ENCODE data around the gene SMR3B. TPM values are rescaled to one million over a fixed set of nuclear protein-coding genes. Genes with fewer than 3 reads are reported as not detected.

The SMR3B gene
- total and polyA plus RNA-seq, 7 donors, result not detected

GRCh38 chr4:70367813-70368212 lies 15.1 kb upstream of the SMR3B start:
- H3K27ac ChIP-seq, result no peak overlapping the region
- H3K4me1 ChIP-seq, result no peaks in the 10 kb centered on the region
- H3K27me3 ChIP-seq (ENCODE audit: insufficient read depth in 3 of 3, low read length in 2 of 3), result no peaks in the 10 kb centered on the region
- DNase-seq (no peak), ATAC-seq (no peak)
- H3K36me3 ChIP-seq (ENCODE audit: insufficient read depth in 1 of 2, low read depth in 1 of 2), result no peaks in the 10 kb centered on the region
- intact Hi-C loops (cut with DNase I), result no loop called here
- no peak overlapping the region for H3K4me3 ChIP-seq
- no peaks in the 10 kb centered on the region for H3K9me3 ChIP-seq
- TF ChIP-seq CTCF (IDR thresholded peaks at IDR 0.05), result no peak
- WGBS, 3 donors, result 91 to 97% (median 95%) methylated on average over 1 of the region's 1 CpG

DNA sequence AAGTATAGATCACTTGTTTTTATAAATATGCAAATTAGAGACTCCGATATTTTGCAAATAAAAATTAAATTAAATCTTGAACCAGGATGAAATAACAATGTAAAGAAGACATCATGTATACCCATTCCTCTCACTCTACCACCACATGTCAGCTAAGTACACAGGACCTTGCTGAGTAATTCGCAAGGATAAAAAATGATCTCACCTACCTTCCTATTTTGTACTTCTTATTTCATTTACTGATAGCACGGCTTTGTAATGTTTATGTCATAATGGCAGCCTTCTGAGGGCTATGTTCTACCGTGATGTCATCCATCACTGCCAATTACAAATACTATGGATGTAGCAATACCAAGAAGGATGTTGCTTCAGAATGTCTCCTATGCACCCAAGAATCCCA lies 10.9 kb upstream of the SMR3B start:
- no peak overlapping the region for H3K4me3 ChIP-seq
- TF ChIP-seq CTCF (IDR thresholded peaks at IDR 0.05), result no peak
- H3K27ac ChIP-seq, result no peak overlapping the region
- intact Hi-C loops (cut with DNase I), result no loop called here
- H3K36me3 ChIP-seq (ENCODE audit: insufficient read depth in 1 of 2, low read depth in 1 of 2), result no peaks in the 10 kb centered on the region
- H3K27me3 ChIP-seq (ENCODE audit: insufficient read depth in 3 of 3, low read length in 2 of 3), result no peaks in the 10 kb centered on the region
- no peaks in the 10 kb centered on the region for H3K4me1 ChIP-seq
- DNase-seq, result no peak
- WGBS, 3 donors, result 86 to 94% (median 90%) methylated on average over 4 of the region's 4 CpGs
- no peak for ATAC-seq
- H3K9me3 ChIP-seq, result no peaks in the 10 kb centered on the region

- no peaks in the 10 kb centered on the region for H3K4me1 ChIP-seq
- 70 to 76% (median 71%) methylated on average over 3 of the region's 3 CpGs for WGBS, 3 donors
- H3K4me3 ChIP-seq, result no peak overlapping the region
- H3K27ac ChIP-seq, result no peak overlapping the region
- DNase-seq, result no peak
- ATAC-seq, result no peak
- TF ChIP-seq CTCF (IDR thresholded peaks at IDR 0.05), result no peak
- no peaks in the 10 kb centered on the region for H3K27me3 ChIP-seq (ENCODE audit: insufficient read depth in 3 of 3, low read length in 2 of 3)
- no peaks in the 10 kb centered on the region for H3K9me3 ChIP-seq
- intact Hi-C loops (cut with DNase I), result no loop called here
- no peaks in the 10 kb centered on the region for H3K36me3 ChIP-seq (ENCODE audit: insufficient read depth in 1 of 2, low read depth in 1 of 2)
Measured at GRCh38 chr4:70372760-70373159, 10.2 kb upstream of the SMR3B start.

DNA sequence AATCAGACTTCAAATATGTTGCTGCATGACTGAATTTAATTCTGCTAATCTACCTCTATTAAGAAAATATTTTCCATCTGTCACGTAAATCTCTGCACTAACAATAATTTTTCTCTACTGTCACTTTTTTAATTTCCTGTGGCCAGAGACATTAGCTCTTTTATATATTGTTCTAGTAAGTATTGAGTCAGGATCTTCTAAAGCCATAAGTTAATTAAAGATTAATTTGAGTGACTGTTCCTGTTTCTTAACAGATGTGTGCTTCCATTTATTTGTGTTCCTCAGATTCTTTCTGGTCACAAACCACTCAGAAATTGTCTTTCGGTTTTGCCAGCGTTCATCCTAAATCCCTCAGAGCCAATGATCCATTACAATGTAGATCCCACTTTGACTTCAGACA lies 2.4 kb upstream of the SMR3B start:
- Histone ChIP-seq H3K27me3 (ENCODE audit: insufficient read depth in 3 of 3, low read length in 2 of 3) (no peaks in the 10 kb centered on the region), H3K27ac (no peak overlapping the region), H3K9me3 (no peaks in the 10 kb centered on the region), H3K4me1 (no peaks in the 10 kb centered on the region), H3K36me3 (ENCODE audit: insufficient read depth in 1 of 2, low read depth in 1 of 2) (no peaks in the 10 kb centered on the region), H3K4me3 (no peak overlapping the region)
- intact Hi-C loops (cut with DNase I), result no loop called here
- DNase-seq (no peak), ATAC-seq (no peak)
- 79 to 85% (median 79%) methylated on average over 3 of the region's 3 CpGs for WGBS, 3 donors
- no peak for TF ChIP-seq CTCF (IDR thresholded peaks at IDR 0.05)

DNA sequence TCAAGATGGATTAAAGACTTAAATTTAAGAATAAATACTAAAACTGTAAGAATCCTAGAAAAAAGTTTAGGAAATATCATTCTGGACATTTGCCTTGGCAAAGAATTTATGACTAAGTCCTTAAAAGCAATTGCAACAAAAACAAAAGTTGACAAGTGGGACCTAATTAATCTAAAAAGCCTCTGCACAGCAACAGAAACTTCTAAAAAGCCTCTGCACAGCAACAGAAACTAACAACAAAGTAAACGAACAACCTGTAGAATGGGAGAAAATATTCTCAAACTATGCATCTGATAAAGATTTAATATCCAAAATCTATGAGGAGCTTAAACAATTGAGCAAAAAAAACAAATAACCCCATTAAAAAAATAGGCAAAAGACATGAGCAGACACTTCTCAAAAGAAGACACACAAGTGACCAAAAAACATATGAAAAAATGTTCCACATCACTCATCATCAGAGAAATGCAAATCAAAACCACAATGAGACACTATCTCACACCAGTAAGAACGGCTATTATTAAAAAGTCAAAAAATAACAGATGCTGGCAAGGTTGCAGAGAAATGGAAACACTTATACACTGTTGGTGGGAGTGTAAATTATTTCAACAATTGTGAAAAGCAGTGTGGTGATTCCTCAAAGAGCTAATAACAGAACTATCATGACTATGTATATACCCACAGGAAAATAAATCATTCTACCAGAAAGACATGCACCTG lies 9.3 kb downstream of the SMR3B start:
- intact Hi-C loops (cut with DNase I), result no loop called here
- ATAC-seq (no peak), DNase-seq (no peak)

More for the DNA sequence above, 9.3 kb downstream of the SMR3B start:
- no peaks in the 10 kb centered on the region for H3K9me3 ChIP-seq
- no peak overlapping the region for H3K4me3 ChIP-seq
- no peaks in the 10 kb centered on the region for H3K27me3 ChIP-seq (ENCODE audit: insufficient read depth in 3 of 3, low read length in 2 of 3)
- TF ChIP-seq CTCF (IDR thresholded peaks at IDR 0.05), result no peak
- 58 to 71% (median 63%) methylated on average over 2 of the region's 2 CpGs for WGBS, 3 donors
- H3K36me3 ChIP-seq (ENCODE audit: insufficient read depth in 1 of 2, low read depth in 1 of 2), result no peaks in the 10 kb centered on the region
- H3K27ac ChIP-seq, result no peak overlapping the region
- H3K4me1 ChIP-seq, result no peaks in the 10 kb centered on the region
